Cerebellar nuclear complex (tissue), 1 donor: Measurements from ENCODE around the gene ANGPTL4.
"Not testable (repeated sequence)": the region's sequence is repeated elsewhere in the genome, so short reads cannot be mapped to it uniquely, and the experiment has no call there.

Source experiments
- DNase-seq, 2 experiments: peaks; one replicate each; lab custom pipeline; 2025; lab: John Stamatoyannopoulos, UW

The ANGPTL4 gene, protein sequence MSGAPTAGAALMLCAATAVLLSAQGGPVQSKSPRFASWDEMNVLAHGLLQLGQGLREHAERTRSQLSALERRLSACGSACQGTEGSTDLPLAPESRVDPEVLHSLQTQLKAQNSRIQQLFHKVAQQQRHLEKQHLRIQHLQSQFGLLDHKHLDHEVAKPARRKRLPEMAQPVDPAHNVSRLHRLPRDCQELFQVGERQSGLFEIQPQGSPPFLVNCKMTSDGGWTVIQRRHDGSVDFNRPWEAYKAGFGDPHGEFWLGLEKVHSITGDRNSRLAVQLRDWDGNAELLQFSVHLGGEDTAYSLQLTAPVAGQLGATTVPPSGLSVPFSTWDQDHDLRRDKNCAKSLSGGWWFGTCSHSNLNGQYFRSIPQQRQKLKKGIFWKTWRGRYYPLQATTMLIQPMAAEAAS

GRCh38 chr19:8363803-8364771 is at the start of gene ANGPTL4:
ANGPTL4 (plus strand) TSS chr19:8364155; CDS start chr19:8364322, 167 bp downstream.
- no peak for DNase-seq

- not testable (repeated sequence) for DNase-seq
These were observed 48.8 kb upstream of the ANGPTL4 start for GRCh38 chr19:8314981-8315640.

- DNase-seq = no peak
These were observed 47.4 kb upstream of the ANGPTL4 start for GRCh38 chr19:8316351-8317125.

DNA sequence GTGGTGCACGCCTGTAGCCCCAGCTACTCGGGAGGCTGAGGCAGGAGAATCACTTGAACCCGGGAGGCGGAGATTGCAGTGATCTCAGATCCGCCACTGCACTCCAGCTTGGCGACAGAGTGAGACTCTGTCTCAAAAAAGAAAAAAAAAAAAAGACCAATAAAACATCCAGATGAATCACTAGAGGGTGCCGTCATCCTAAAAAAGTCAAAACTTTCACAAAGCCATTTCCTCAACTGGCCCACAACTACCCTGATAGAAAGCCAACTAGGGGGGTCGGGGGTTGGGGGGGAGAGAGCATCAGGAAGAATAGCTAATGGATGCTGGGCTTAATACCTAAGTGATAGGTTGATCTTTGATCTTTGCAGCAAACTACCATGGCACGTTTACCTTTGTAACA is 45.1 kb upstream of the ANGPTL4 start:
- DNase-seq = not testable (repeated sequence)

- no peak for DNase-seq
These were observed 44.0 kb upstream of the ANGPTL4 start for GRCh38 chr19:8319807-8320520.

- DNase-seq = no peak
These were observed 43.3 kb upstream of the ANGPTL4 start for GRCh38 chr19:8320564-8321066.

GRCh38 chr19:8321067-8321985 is 42.6 kb upstream of the ANGPTL4 start, which contains the start of the genes NDUFA7 and RPS28:
NDUFA7 (minus strand) TSS chr19:8321375; CDS start chr19:8321358, 17 bp downstream.
RPS28 (plus strand) TSS chr19:8321496; CDS start chr19:8321531, 35 bp downstream.
- peak; percentile 9 to 64 for DNase-seq

DNA sequence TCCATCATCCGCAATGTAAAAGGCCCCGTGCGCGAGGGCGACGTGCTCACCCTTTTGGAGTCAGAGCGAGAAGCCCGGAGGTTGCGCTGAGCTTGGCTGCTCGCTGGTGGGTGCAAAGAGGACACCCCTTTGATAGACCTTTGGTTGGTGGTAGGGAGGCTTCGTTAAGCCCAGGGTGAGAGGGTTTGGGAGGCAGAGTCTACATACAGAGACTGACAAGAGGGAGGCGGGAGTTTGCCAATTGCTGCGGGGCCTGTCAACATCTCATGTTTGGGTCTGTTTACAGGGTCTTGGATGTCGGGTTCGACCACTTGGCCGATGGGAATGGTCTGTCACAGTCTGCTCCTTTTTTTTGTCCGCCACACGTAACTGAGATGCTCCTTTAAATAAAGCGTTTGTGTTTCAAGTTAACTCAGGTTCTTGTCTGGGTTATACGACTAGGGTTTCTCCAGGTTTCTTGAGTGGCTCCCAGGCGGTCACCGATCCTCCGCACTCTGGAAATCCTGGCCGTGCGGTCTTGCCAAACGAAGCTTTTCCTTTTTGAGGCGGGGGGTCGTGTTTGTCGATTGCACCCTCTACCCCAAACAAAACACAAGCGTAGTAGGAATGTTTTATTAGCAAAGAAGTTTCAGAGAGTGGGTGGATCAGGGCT is 41.8 kb upstream of the ANGPTL4 start:
- no peak for DNase-seq

- DNase-seq = no peak
These were observed 41.3 kb upstream of the ANGPTL4 start for GRCh38 chr19:8322638-8322997.

DNA sequence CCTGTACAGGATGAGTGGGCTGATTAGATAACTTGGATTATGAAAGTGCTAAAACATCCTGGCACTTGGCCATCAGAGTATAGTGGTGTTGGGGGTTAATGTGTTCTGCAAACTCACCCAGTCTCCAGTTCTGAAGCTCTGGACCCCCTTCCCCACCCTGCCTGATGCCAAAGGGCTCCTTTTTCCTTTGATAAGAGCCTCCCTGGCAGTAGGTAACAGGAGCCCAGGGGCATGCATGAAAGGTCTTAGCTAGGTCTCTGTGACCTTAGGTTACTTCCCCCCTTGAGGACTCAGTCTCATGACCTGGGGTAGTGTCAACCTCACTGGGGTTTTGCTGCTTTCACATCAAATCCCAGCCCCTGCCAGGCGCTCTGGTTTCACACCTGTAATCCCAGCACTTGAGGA is 40.2 kb upstream of the ANGPTL4 start:
- no peak for DNase-seq

- no peak for DNase-seq
These were observed 39.5 kb upstream of the ANGPTL4 start for GRCh38 chr19:8324186-8325050.

DNA sequence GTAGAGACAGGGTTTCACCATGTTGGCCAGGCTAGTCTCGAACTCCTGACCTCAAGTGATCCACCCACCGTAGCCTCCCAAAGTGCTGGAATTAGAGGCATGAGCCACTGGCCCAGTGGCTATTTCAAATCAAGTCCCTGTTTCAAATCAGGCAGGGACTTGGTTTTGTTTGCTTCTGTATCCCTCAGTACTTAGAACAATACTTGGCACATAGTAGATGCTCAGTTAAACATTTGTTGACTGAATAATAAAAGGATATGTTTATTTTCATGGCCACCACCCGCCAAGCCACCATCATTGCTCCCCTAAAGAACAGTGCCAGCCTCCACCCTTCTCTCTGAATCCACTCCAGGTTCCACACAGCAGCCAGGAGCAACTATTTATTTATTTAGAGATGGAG is 38.5 kb upstream of the ANGPTL4 start:
- DNase-seq = no peak

DNA sequence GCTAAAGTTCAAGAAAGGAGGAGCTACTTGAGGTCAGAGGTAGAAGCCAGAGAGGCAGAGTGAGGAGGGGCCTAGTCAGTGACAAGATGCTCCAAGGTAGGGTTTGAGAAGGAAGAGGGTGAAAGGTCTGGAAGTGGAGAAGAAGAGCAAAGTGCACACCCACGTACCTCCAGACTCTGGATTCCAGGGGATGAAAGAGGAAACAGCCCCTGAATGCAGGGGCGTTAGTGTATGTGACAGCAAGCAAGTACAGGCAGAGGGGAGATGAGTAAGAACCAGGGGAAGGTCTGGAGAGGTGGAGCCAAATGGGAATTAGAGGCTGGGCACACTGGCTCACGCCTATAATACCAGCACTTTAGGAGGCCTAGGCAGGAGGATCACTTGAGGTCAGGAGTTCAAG is 34.0 kb upstream of the ANGPTL4 start:
- DNase-seq = no peak

DNA sequence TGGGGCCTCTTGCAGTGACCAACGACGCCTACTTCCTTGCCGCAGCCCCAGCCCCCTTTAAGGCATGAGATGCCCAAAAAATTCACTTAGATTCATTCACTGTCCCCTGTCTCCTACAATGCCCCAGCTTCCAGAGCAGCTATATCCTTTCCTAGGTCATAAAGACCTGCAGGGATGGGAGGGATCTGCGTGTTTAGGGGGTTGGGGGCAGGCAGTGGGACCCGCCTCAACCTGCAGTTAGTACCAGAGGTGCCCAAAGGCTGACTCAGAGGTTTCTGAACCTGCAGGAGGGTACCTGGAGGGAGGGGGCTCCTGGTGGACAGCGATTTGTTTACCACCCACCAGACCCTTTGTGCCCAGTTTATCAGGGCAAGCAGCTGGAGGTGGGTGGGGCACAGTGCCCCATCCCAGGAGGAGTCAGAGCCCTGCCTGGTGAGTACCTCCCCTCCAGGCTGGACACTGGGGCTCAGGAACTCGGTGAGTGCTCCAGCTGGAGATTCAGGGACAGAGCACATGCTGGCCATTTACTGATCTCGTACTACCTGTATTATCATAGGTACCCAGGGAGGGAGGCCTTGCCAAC is 32.6 kb upstream of the ANGPTL4 start:
- DNase-seq = no peak

- DNase-seq = no peak
These were observed 30.8 kb upstream of the ANGPTL4 start for GRCh38 chr19:8332976-8333766.

DNA sequence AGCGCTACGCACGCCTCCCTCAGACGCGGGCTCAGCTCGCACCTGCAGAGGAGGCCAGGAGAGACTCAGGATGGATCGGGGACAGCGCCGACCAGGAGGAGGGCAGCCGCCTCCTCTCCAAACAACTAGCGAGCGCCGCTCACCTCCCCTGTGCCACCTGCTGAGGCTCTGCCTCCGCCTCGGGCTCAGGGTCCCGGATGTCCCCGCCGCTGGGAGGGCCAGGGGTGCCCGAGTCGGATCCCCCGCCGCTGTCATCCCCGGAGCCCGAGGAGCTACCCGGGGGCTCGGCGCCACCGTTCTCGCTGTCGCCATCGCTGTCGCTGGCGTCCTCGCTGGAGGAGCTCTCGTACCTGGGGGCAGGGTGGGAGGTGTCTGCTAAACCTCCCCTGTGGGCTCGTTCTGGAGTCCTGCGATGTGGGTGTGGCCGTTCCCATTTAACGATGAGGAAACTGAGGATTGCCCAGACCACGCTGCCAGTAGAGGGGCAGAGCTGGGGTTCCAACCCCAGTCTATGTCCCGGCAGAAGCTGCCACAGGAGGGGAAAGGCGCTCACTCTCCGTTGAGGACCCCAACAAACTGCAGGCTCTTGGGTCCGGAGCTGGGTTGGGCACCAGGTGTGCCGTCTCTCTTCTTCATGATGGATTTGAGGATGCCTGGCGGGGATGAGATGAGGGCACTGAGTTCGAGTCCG is 30.0 kb upstream of the ANGPTL4 start:
- DNase-seq = no peak
